ENCODE measurements around the gene TK1.

- TF ChIP-seq CTCF (IDR thresholded peaks at IDR 0.05) (no peak), POLR2A (IDR thresholded peaks at IDR 0.05) (peak in 2 of 3 donors; percentile 56 to 61)
Observed at GRCh38 chr17:78140169-78141051, 46.4 kb downstream of the TK1 start.

Measured in body of pancreas (tissue), 4 donors.